Dedifferentiated amniotic fluid mesenchymal stem cell (primary cell): ENCODE results near the gene MEX3C.

Source experiments
- DNase-seq: peaks from one replicate; pipeline ENCODE4 v3.0.0-alpha.2; 2016; ENCODE audit errors: extremely low spot score

The MEX3C gene

DNA sequence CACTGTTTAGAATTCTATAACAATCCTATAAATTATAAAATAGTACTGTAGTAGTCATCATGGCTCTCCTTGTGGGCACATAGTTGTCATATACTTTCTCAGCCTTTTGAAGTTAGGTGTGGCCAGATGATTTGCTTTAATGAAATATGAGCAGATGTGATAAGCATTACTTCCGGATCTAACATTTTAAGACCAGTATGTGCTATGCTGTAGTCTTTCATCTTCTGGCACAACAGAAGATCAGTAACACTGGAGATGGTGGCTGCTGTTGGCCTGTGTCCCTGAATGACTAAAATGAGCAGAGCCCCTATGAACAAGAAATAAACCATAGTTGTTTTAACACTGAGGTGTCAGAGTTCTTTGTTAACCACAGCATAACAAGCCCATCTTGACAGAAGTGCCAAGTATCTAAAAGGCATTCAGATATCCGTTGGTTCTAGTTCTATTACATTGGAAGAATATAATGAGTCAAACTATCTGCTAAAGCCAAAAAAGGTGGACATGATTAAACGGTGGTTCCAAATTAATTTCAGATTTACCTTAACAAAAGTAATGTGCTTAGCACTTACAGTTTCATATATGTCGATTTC lies 6.3 kb downstream of the MEX3C start:
- DNase-seq, result no peak

DNA sequence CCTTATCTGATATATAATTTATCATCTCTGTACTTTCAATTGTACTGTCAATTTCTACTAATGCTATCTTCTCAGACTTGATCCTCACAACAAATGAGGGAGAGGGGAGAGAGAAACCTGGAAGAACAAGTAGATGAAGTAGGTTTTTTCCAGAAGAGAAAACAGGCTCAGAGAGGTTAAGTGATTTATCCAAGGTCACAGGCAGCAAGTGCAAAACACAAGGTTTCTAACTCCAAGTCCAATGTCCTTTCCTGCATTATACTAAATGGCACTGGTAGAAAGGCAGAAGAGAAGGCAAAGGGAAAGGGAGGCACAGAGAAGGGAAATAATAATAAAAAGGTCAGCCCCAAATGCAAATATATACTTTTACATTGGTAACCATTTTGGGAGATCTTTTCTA lies 7.5 kb downstream of the MEX3C start:
- DNase-seq, result no peak

DNA sequence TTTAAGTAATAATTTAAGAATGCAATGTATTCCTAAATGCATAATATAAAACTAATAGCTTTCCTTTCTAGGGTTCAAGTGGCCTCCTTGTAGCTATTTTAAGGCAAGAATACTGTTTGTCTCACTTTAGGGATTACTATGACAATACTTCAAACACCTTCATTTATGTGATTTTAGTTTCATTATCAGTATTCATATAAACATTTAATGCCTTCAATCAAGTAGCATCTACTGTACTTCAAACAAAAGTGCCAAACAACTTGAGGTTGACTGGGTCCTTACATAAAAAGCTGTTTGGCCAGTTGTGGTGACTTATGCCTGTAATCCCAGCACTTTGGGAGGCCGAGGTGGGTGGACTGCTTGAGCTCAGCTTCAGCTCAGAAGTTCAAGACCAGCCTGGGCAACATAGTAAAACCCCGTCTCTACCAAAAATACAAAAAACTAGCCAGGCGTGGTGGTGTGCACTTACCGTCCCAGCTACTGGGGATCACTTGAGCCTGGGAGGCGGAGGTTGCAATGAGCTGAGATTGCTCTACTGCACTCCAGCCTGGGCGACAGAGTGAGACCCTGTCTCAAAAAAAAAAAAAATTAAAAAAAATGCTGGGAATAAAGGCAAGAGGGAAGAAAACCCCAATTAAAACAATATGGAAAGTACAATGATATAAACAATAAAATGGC lies 9.3 kb downstream of the MEX3C start:
- DNase-seq, result no peak

DNA sequence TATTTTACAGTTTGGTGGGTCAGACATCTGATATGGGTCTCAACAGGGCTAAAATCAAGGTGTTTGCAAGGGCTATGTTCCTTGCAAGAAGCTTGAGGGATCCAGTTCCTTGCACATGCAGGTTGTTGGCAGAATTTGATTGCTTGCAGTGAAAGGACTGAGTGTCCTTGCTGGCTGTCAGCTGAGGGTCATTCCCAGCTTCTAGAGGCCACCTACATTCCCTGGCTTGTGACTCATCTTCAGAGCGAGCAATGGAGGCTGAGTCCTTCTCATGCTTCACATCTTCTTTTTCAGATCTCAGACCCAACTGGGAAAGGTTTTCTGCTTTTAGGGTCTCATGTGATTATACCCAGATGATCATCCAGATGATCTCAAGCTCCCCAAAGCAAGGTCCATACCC lies 12.4 kb downstream of the MEX3C start:
- no peak for DNase-seq

DNA sequence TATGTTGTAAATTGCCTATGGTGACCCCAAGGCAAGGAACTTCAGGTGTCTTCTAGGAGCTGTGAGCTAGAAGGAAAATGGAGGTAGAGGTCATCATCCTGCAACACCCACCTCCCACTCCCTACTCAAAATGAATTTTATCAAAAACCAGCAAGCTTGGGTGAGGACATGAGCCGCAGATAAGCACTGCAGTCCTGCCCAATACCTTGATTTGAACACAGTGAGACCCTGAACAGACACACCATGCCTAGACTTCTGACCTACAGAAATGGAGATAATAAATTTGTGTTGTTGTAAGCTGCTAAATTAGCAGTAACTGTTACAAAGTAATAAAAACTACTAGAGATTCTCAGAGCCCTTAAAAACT lies 13.4 kb downstream of the MEX3C start:
- DNase-seq, result no peak

DNA sequence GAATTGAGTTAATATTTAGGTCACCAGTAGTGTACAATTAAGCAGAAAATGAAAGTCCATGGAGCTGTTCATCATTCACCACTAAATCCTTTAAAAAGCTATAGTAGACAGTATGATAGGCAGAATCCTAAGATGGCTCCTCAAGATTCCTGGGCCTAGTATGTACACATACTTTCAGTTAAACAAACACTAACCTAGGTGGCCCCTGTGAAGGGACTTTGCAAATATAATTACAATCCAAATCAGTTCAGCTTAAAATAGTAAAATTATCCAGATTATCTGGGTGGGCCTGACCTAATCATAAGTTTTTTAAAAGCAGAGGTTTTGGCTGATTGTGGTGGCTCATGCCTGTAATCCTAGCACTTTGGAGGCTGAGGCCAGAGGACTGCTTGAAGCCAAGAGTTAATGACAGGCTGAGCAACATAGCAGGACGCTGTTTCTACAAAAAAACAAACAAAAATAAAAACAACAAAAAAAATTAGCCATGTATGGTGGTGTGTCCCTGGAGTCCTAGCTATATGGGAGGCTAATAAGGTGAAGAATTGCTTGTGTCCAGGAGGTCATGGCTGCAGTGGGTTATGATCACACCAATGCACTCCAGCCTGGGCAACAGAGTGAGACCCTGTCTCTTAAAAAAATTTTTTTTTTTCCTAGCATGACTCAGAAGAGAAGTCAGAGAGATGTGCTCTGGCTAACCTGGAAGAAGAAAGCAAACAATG lies 13.9 kb downstream of the MEX3C start:
- no peak for DNase-seq

DNA sequence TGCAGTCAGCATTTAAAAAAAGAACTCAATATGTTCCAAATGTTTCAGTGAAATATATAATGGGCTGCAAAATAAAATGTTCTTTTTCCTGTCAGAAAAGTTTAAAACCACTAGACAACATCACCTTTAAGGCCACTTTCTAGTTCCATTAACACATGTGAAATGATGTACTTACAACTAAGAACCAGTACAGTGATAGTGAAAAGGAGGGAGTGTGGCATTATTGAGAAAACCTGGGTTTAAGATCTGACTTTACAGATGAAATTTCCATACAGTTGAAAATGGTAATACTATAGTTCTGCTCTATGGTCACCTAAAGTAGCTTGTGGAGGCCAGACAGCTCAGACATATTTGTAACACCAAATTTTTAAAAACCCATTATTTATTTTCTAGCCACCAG lies 14.7 kb downstream of the MEX3C start:
- no peak for DNase-seq

DNA sequence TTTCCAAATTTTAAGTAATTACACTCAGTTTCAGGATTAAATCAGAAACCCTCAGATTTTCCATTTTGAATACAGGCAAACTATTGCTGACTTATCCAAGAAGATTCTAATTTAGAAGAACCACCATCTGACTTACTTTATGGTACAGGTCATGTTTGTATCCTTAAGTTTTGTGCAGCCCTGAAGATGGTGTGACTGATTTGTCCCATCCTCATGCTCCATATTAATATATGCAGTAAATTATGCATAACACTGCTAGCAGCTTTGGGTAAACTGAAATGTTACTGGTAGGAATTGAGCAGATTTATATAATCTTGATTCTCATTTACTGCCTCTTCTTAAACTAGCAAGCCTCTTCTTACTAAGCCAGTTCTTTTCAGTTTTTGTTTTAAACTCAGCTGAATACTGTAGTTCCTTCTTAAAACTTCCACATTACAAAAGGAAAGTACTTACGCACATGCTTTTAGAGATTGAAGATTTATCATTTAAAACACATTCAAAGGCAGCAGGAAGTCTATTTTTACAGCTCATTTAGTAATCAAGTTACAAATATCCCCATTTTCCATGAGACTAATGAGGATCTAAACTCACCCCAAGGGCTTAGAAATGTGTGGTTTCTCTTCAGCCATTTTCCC lies 25.7 kb downstream of the MEX3C start:
- no peak for DNase-seq

DNA sequence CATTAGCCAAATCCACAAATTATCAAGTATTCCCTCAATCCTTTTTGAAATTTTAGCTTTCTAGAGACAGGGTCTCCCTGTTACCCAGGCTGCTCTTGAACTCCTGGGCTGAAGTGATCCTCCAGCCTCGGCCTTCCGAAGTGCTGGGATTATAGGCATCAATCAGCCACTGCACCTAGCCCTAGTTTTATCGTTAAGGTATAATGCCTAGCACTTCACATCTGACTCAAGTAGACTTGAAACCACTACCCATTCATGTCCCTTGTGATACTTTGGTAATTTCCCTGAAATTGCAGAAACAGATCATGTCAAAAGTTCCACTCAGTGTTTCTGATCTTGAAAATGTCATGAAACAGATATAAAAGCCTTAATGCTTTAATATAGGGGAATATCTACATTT lies 26.3 kb downstream of the MEX3C start:
- DNase-seq, result no peak

DNA sequence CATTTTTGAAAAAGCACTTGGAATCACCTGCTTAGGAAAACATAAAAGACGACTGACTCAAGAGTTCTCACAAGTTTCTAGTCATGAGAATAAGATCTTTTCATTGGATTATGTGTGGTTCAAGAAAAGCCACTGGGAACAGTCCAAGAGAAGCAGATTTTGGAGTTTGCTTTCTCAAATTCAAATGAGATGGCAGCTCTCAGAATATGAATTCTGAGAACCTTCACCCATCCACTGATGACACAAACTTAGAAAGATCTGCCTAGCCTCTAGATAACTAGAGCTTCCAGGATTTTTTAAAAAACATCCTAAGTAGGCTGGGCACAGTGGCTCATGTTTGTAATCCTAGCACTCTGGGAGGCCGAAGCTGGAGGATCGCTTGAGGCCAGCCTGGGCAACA lies 26.8 kb downstream of the MEX3C start:
- DNase-seq, result no peak

DNA sequence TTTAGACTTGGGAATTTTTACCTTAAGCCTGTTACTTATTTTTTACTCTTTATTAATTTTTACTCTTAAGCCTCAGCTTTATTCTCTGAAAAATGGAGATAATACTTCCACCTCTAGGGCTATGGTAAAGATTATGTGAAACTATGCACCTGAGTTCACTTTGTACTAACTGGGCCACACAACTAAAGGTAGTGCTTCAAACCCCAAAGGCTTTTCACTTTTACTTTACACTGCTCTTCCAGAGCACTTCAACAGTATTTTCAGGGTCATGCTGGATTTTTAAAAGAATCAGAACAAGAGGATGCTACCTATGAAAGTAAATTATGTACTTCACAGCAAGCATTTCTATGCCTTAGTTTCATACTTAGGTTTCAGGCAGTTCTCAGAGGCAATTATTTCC lies 27.8 kb downstream of the MEX3C start:
- no peak for DNase-seq

DNA sequence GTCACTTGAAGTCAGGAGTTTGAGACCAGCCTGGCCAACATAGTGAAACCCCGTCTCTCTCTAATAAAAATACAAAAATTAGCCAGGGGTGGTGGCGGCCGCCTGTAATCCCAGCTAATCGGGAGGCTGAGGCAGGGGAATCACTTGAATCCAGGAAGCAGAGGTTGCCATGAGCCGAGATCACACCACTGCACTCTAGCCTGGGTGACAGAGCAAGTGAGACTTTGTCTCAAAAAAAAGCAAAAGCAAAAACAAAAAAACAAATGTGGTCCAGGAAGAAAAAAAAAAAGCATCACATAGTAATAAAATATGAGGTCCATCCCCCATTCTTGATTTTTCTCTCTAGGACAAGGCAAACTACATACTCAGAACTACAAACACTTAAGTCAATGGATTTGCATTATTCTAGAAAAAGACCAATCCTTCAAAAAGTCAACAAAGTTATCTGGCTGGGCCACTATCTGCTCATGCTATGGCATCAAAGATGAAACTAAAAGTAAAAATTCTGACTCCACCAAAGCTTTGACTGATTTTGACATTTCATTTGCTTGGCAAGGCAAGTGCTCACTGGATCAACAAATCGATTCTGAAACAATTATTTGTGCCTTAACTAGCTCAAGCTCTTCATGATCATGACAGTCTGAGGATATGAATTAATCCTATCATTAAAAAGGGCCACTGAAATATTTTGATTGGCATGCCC lies 28.4 kb downstream of the MEX3C start:
- DNase-seq, result no peak

DNA sequence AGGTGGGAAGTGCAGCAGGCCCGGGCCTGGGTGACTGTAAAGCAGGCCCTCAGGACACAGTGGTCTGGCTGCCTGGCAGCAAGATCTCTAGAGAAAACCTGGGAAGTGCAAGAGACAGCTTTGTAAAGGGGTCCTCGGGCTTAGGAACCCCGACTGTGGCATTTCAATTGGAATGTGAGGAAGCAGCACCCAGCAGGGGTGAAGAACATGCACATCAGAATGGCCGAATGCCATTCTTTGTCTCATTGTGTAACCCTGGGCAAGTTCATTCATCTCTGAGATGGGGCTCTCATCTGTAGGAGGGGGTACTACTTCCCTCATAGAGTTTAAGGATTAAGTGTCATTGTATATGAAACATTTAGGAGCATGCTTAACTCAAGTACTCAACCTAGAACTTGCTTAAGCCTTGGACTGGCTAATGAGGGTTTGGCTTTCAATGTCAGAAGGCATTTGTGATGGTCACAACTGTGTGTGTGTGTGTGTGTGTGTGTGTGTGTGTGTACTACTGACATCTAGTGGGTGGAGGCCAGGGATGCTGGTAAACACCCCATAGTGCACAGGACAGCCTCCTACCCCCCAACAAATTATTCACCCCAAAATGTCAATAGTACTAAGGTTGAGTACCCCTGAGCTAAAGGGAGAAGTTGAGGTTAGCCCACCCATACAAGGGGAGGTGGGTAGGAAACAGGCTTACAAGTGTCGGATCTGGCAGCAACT lies 29.3 kb downstream of the MEX3C start:
- DNase-seq, result no peak

DNA sequence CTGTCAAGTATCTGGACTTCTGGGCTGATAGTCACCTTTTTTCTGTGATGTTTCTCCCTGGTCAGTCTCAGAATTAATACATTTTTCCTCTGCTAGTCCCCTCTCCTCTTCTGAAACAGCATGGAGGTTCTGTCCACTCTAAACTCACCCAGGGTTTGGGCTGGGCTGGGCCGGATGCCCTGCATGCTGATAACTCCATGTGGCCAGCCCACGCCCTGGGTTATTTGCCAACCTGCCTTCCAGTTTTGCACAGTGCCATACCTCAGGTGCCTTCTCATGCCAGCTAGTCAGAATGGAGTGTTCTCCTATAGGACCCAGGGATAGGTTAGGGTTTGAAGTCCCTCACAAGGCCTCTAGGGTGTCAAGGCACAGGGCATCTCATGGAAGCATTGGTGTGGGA lies 32.2 kb downstream of the MEX3C start:
- no peak for DNase-seq

DNA sequence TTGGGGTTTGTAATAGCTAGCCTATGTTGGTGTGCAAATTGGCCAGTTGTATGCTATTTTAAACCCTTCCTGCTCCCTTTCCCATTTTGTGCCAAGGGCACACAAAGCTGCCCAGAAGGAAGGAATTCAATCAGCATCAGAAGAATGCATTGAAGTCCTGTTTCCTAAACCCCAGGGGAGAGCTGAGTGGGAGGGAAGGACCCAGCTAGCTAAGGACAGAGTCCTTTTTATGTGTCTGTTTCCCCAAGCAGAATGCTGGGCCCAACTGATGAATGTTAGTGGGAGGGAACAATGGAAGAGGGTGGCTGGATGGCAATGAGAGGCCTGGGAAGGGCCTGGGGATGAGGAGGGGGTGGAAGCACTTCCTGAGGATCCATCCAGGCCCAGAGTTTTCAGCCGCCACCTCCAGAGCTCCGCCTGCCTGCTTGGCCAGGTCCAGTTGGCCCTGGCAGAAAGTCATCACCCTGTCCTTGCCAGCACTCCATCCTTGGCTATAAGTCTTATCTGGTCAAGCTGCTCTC lies 32.7 kb downstream of the MEX3C start:
- DNase-seq, result no peak

DNA sequence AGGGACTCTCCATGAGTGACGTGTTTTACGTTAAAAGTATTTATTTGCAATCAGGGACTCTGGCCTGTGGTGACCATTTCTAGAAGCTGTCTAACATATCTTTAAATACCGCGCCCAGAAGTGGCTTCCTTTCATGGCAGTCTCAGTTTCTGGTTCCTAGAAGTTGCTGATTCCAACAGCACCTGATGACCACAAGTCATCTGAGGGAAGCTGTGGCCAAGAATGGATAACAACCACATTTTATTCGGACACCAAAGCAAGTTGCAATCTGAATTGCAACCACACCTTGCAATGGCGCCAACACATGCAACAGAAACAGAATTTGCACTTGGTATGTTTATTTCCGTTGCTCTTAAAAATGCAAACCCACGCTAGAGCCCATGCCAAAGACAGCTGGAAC lies 33.1 kb downstream of the MEX3C start:
- DNase-seq, result no peak

DNA sequence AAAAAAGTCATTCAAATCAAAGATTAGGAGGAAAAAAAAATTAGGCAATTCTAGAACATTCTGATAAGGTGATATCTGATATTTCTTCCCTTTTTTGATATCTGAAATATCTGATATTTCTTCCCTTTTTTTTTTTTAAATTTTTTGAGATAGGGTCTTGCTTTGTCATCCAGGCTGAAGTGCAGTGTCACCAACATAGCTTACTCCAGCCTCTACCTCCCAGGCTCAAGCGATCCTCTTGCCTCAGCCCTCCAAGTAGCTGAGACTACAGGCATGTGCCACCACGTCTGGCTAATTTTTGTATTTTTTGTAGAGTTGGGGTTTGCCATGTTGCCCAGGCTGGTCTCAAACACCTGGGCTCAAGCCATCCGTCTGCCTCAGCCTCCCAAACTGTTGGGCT lies 33.9 kb downstream of the MEX3C start:
- no peak for DNase-seq

DNA sequence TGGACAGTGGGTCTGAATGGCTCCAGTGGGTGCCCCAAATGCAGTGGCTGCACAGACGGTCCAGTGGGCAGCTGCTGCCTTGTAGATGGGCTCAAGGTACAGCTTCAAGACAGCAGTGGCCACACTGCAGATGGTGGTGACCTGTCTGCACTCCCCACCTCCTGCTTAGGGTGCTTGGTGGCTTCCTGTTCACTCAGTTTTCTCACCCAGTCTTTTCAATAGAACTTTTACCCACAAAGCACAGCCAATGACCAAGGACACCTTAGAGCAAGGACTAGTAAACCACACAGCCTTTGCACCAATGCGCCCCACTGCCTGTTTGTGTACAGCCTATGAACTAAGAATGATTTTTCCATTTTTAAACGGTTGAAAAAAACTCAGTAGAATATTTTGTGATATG lies 34.9 kb downstream of the MEX3C start:
- no peak for DNase-seq

DNA sequence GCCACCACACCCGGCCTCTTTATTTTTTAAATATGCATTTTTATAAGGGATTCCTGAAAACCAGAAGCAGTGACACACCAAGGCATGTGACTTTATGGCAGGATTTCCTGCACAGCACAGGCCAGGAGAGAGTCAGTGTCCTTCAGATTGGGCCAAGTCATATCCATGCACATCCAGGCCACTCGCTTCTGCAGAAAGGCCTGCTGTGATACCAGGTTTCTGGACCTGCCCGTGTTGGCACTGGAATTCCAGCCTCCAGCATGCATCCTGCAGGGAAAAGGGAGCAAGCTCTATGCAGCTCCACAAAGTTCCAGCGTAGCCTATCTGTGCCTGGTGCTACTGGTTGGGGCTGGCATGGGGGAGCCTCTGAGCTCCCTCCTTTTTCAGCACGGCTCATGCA lies 36.8 kb downstream of the MEX3C start:
- DNase-seq, result no peak

DNA sequence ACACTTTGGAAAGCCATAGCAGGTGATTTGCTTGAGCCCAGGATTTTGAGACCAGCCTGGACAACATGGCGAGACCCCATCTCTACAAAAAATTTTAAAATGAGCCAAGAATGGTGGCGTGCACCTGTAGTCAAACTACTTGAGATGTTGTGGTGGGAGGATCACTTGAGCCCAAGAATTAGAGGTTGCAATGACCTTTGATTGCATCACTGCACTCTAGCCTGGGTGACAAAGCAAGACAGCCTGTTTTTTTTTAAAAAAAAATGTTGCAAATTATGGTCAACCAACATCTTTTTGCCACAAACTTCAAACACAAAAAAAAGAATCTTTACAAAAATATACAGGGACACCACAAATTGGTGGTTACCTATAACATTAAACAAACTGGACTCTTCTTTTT lies 40.3 kb downstream of the MEX3C start:
- no peak for DNase-seq

DNA sequence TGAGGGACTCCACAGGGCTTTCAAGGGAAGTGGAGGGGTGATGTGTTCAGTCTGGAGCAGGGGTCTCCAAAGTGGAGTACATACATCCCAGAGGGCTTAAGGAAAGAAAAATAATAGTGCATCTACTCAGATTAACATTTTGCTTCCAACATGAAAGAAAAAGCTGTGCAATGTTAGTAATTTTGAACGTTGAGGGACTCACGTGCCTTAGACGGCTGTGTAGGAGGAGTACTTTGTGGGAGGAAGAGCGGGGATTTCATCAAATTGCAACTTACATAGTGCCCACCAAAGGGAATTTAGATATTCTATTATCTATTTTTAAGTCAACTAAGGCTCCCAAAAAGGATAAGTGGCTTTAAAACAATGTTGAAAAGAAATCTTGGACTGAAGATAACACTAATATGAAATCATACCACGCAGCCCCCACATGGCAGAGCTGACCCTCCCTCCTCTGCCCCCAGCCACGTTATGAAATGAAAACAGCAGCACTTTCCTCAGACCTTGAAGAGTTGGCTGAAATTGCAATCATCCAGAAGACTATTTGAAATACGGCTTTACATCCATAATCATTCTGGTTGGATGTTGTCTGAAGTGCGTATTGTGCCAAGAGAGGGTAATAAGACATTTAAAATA lies 42.9 kb downstream of the MEX3C start:
- no peak for DNase-seq
